Urinary bladder (tissue), 4 donors: ENCODE measurements around the gene CCDC167. TPM values are rescaled to one million over a fixed set of nuclear protein-coding genes. Genes with fewer than 3 reads are reported as not detected.

Experiments used
- DNase-seq: peaks from one replicate; pipeline ENCODE4 v3.0.0-alpha.2; 2015; ENCODE audit errors: extremely low spot score
- H3K27ac ChIP-seq: one replicate; pipeline ENCODE4 v1.5.1; 2013; ENCODE audit warnings: low read depth, mild to moderate bottlenecking, moderate library complexity
- H3K36me3 ChIP-seq: one replicate; pipeline ENCODE4 v1.6.1; 2013; ENCODE audit warnings: mild to moderate bottlenecking, moderate library complexity; ENCODE audit not compliant: insufficient read depth
- H3K4me1 ChIP-seq: one replicate; pipeline ENCODE4 v1.6.1; 2013; ENCODE audit warnings: mild to moderate bottlenecking, moderate library complexity; ENCODE audit not compliant: insufficient read depth
- H3K4me3 ChIP-seq: one replicate; pipeline ENCODE4 v1.5.1; 2013; ENCODE audit warnings: low read depth, low read length
- WGBS: extraction: QIAGEN DNeasy Blood & Tissue Kit; methylation state at CpG from one replicate; pipeline ENCODE4 v1.1.7; 2013; 5-methylcytosine and 5-hydroxymethylcytosine counted together
- polyA plus RNA-seq: library from polyadenylated mRNA; stranded (reverse); fragments of 200-250 nt; gene quantifications from one replicate; pipeline ENCODE4 v1.2.3, GENCODE V29; 2013
- total RNA-seq: library from RNA; depleted of rRNA; stranded (reverse); fragments of >200 nt; gene quantifications from one replicate; pipeline ENCODE4 v1.2.3, GENCODE V29; 2014
- donor health status: healthy with polysubstance abuse.
- donor health status: healthy.

The CCDC167 gene
- total and polyA plus RNA-seq, 2 donors, result 10.4 to 25.7 TPM

GRCh38 chr6:37522836-37523235 lies 23.1 kb upstream of the CCDC167 start:
- Histone ChIP-seq H3K36me3 (no peaks in the 10 kb centered on the region), H3K4me1 (no peaks in the 10 kb centered on the region), H3K27ac (no peak overlapping the region), H3K4me3 (no peak overlapping the region)
- no peak for DNase-seq
- WGBS, result 89% methylated on average over 3 of the region's 3 CpGs

GRCh38 chr6:37521674-37522073 lies 22.0 kb upstream of the CCDC167 start:
- H3K4me1 ChIP-seq, result no peaks in the 10 kb centered on the region
- 70% methylated on average over 4 of the region's 4 CpGs for WGBS

GRCh38 chr6:37520926-37521325 lies 21.2 kb upstream of the CCDC167 start:
- Histone ChIP-seq H3K4me3 (no peak overlapping the region), H3K27ac (no peak overlapping the region), H3K36me3 (no peaks in the 10 kb centered on the region), H3K4me1 (no peaks in the 10 kb centered on the region)
- WGBS, result 63% methylated on average over 6 of the region's 6 CpGs
- DNase-seq, result no peak

More at GRCh38 chr6:37521674-37522073, 22.0 kb upstream of the CCDC167 start:
- DNase-seq, result no peak
- no peak overlapping the region for H3K27ac ChIP-seq
- H3K36me3 ChIP-seq, result no peaks in the 10 kb centered on the region
- H3K4me3 ChIP-seq, result no peak overlapping the region

DNA sequence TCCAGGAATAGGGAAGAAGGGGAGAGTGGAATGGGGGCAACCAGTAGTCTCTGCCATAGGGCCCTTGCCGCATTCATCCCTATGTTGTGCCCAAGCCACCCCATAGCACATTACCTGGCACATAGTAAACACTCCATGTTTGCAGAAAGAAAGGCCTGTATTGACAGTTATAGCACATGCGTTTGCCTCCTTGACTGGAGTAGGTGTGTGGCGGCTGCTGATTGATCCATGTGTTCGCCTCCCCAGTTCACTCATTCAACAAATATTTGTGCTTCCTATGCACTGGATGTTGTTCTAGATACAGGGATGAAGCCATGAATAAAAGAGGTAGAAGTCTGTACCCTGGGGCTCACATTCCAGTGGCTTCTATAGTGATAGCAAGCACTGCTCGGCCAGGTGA lies 19.8 kb upstream of the CCDC167 start:
- Histone ChIP-seq H3K4me3 (no peak overlapping the region), H3K27ac (no peak overlapping the region), H3K36me3 (no peaks in the 10 kb centered on the region), H3K4me1 (no peaks in the 10 kb centered on the region)
- WGBS, result 96% methylated on average over 5 of the region's 5 CpGs
- no peak for DNase-seq

GRCh38 chr6:37518116-37518515 lies 18.4 kb upstream of the CCDC167 start:
- DNase-seq, result no peak
- H3K36me3 ChIP-seq, result no peaks in the 10 kb centered on the region
- no peak overlapping the region for H3K27ac ChIP-seq
- H3K4me1 ChIP-seq, result no peaks in the 10 kb centered on the region
- H3K4me3 ChIP-seq, result no peak overlapping the region
- 80% methylated on average over 6 of the region's 6 CpGs for WGBS

DNA sequence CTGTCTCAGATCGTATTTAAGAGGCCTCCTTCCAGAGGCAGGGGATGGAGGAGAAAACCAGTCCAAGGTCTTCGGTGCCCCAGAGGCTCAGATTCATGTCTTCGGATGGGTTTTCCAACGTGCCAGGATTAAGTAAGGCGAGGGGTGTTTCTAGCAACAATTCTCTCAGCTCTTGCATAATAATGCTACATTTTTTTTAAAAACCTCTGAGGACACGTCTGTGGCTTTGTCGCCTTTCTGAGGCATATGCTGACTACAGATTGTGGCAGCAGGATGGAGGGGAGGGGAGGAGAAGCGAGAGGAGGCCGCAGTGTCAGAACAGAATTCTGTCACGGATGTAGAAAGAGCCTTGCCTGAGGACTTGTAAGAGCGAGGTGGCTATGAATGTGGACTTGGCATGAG lies 17.7 kb upstream of the CCDC167 start:
- Histone ChIP-seq H3K4me3 (no peak overlapping the region), H3K27ac (no peak overlapping the region), H3K4me1 (no peaks in the 10 kb centered on the region), H3K36me3 (no peaks in the 10 kb centered on the region)
- no peak for DNase-seq
- WGBS, result 63% methylated on average over 11 of the region's 11 CpGs

- WGBS, result 66% methylated on average over 16 of the region's 16 CpGs
- Histone ChIP-seq H3K4me3 (no peak overlapping the region), H3K36me3 (no peaks in the 10 kb centered on the region), H3K27ac (no peak overlapping the region), H3K4me1 (no peaks in the 10 kb centered on the region)
- DNase-seq, result no peak
Measured at GRCh38 chr6:37516920-37517405, 17.3 kb upstream of the CCDC167 start.

DNA sequence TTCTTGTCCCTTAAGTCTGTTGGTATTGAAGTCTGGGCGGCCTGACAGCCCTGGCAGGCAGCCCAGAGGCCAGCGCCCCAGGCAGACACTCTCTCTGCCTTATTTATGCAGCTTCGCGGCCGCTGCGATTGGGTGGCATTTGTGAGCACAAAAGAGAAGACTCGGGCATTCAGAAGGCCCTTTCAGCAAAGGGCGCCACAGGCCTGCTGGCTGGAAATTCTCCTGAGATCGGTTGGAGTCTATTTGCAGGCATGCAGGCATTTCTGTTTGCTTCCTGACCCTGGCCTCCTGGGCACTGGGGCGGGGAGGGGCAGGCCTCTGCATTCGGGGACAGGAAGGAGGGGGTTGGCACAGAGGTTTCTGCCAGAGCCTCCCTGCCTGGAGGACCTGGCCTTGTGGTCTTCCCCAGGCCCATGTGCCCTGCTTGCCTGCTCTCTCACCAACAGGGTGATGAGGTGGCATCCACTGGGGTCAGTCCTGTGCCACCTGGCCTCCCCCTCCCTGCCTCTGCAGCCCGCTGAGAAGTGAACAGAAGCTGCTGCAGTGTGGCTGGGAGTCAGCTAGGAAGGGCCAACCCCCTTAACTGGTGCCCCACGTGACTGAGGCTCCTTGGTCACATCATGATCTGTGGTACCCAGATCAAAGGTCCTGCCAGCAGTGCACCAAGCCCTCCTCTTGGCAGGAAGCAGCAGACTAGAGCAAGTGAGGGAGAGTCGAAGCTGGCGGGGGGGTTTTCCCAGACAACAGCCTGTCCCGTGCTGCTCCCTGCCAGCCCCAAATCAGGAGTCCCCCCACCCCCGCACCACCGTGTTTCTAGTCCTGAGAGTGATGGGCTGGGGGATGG lies 16.6 kb upstream of the CCDC167 start:
- H3K4me3 ChIP-seq, result no peak overlapping the region
- H3K4me1 ChIP-seq, result no peaks in the 10 kb centered on the region
- H3K27ac ChIP-seq, result no peak overlapping the region
- 33% methylated on average over 18 of the region's 18 CpGs for WGBS
- no peaks in the 10 kb centered on the region for H3K36me3 ChIP-seq
- no peak for DNase-seq

GRCh38 chr6:37515712-37516075 lies 16.0 kb upstream of the CCDC167 start:
- H3K4me3 ChIP-seq, result no peak overlapping the region
- DNase-seq, result no peak
- H3K36me3 ChIP-seq, result no peaks in the 10 kb centered on the region
- WGBS, result 71% methylated on average over 9 of the region's 9 CpGs
- H3K4me1 ChIP-seq, result no peaks in the 10 kb centered on the region
- no peak overlapping the region for H3K27ac ChIP-seq

- no peak for DNase-seq
- H3K4me3 ChIP-seq, result no peak overlapping the region
- WGBS, result 87% methylated on average over 7 of the region's 7 CpGs
Measured at GRCh38 chr6:37514837-37515236, 15.1 kb upstream of the CCDC167 start.

DNA sequence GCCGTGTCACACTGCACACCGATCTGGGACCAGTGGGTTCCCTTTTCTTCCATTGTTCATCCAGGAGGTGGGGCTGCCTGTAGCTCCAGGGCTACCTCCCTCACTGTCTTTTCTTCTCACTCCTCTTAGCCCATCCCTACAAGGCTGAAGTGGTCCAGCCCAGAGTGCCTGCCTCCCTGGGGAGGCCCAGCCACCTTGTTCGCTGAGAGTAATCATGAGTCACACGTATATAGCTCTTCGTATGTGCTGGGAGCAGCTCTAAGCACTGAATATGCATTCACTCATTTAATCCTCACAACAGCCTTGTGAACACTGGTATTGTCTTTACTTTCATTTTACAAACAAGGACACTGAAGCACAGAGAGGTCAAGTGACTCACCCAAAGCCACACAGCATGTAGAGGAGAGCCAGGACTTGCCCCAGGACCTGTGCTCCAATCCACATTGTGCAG lies 14.7 kb upstream of the CCDC167 start:
- DNase-seq, result no peak
- Histone ChIP-seq H3K27ac (no peak overlapping the region), H3K36me3 (no peaks in the 10 kb centered on the region), H3K4me3 (no peak overlapping the region), H3K4me1 (no peaks in the 10 kb centered on the region)
- WGBS, result 61% methylated on average over 5 of the region's 5 CpGs

More at GRCh38 chr6:37514837-37515236, 15.1 kb upstream of the CCDC167 start:
- no peaks in the 10 kb centered on the region for H3K36me3 ChIP-seq
- no peak overlapping the region for H3K27ac ChIP-seq
- H3K4me1 ChIP-seq, result no peaks in the 10 kb centered on the region

GRCh38 chr6:37513576-37513975 lies 13.9 kb upstream of the CCDC167 start:
- DNase-seq, result no peak
- no peak overlapping the region for H3K27ac ChIP-seq
- WGBS, result 28% methylated on average over 10 of the region's 10 CpGs
- H3K4me3 ChIP-seq, result no peak overlapping the region
- H3K4me1 ChIP-seq, result no peaks in the 10 kb centered on the region
- no peaks in the 10 kb centered on the region for H3K36me3 ChIP-seq

DNA sequence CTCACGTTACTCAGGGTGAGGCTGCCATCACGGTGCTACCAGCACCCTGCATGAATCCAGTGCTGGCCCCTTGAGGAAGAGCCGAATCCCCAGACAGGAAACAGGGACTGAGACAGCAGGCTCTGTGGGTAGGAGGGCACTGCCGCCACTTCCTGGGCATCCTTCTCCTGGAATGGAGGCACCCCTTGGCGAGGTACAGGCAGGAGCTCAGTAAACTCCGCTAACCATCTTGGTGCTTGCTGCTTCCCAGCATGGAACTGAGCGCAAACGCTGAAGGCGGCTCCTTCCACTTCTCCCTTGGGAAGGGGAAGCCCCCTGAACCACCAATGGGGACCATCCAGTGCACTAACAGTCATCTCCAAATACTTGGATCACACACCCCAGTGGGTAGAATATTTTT lies 13.5 kb upstream of the CCDC167 start:
- H3K36me3 ChIP-seq, result no peaks in the 10 kb centered on the region
- no peak for DNase-seq
- no peak overlapping the region for H3K27ac ChIP-seq
- WGBS, result 28% methylated on average over 9 of the region's 9 CpGs
- H3K4me1 ChIP-seq, result no peaks in the 10 kb centered on the region
- no peak overlapping the region for H3K4me3 ChIP-seq

GRCh38 chr6:37512400-37513011 lies 12.8 kb upstream of the CCDC167 start:
- DNase-seq, result no peak
- Histone ChIP-seq H3K4me3 (no peak overlapping the region), H3K36me3 (no peaks in the 10 kb centered on the region), H3K27ac (no peak overlapping the region), H3K4me1 (no peaks in the 10 kb centered on the region)
- 44% methylated on average over 12 of the region's 12 CpGs for WGBS
